HCT116 (cell line): ENCODE data around the gene PSMB5. TPM values are rescaled to one million over a fixed set of nuclear protein-coding genes. Genes with fewer than 3 reads are reported as not detected.

Source experiments
- ATAC-seq: fragments of 200-7000 bp; cut with Tn5 transposase; 2 replicates; pipeline ENCODE4 v1.9.1; 2020; ENCODE audit warnings: mild to moderate bottlenecking, moderate library complexity
- BruUV-seq: library from RNA; stranded (reverse); fragments of 400-500 nt; replicated peaks from 2 replicates; lab custom pipeline; 2021; lab: Mats Ljungman, UMichigan
- CTCF ChIA-PET: fragments of 300-600 bp; sonication (Branson Sonifier 250); formaldehyde crosslinking; loops from one replicate; lab custom pipeline; 2021; ENCODE audit warnings: antibody characterized with exemption; lab: Charles Lee
- POLR2A ChIA-PET: fragments of 300-600, 350-600 bp; sonication (Branson Sonifier 250); formaldehyde crosslinking; loops from one replicate; lab custom pipeline; 2021; ENCODE audit warnings: antibody characterized with exemption; lab: Charles Lee
- RAD21 ChIA-PET, 2 experiments: fragments of 300-600 bp; sonication (Branson Sonifier 250); formaldehyde crosslinking; loops; one replicate each; lab custom pipeline; 2023; ENCODE audit warnings: low total read pairs in 2 of 2; ENCODE audit not compliant: uncharacterized antibody in 2 of 2, unreplicated experiment in 2 of 2, low non-redundant PET in 1 of 2; lab: Charles Lee
- DNase-seq: peaks from one replicate; pipeline ENCODE4 v3.0.0-alpha.2; 2010; ENCODE audit warnings: low read depth, low spot score
- H2AFZ ChIP-seq: fragments of 200-600 bp; shearing (Covaris generic), sonication (generic); 2 replicates; pipeline ENCODE4 v1.6.1; 2017; ENCODE audit warnings: low read depth, mixed run types, mixed read lengths, antibody characterized with exemption, low read length; ENCODE audit not compliant: poor library complexity, severe bottlenecking
- H3K27ac ChIP-seq: 2 replicates; pipeline ENCODE4 v1.5.1; 2012; ENCODE audit warnings: low read depth, low read length
- H3K27me3 ChIP-seq: fragments of 200-600 bp; sonication (generic); 2 replicates; pipeline ENCODE4 v1.6.1; 2016; ENCODE audit warnings: mixed run types, low read length, mixed read lengths; ENCODE audit not compliant: insufficient read depth
- H3K36me3 ChIP-seq, 2 experiments: fragments of 200-500 bp in 1 of 2; fragments of 200-600 bp in 1 of 2; sonication (Bioruptor generic) in 1 of 2; sonication (generic) in 1 of 2; 2 replicates each; pipeline versions ENCODE4 v1.5.1 to v1.6.1; 2014 to 2016; ENCODE audit warnings: low read length in 2 of 2, inconsistent platforms in 1 of 2, mixed read lengths in 1 of 2, mixed run types in 1 of 2; ENCODE audit not compliant: insufficient read depth in 2 of 2, control insufficient read depth in 1 of 2
- H3K4me1 ChIP-seq, 2 experiments: fragments of 200-600 bp in 1 of 2; sonication (generic) in 1 of 2; 2 replicates each; pipeline versions ENCODE4 v1.5.1 to v1.6.1; 2012 to 2017; ENCODE audit warnings: low read length in 2 of 2, inconsistent platforms in 1 of 2, mild to moderate bottlenecking in 1 of 2, mixed read lengths in 1 of 2, mixed run types in 1 of 2, moderate library complexity in 1 of 2; ENCODE audit not compliant: insufficient read depth in 2 of 2, control insufficient read depth in 1 of 2
- H3K4me2 ChIP-seq: fragments of 200-600 bp; sonication (generic); 2 replicates; pipeline ENCODE4 v1.6.1; 2017; ENCODE audit warnings: mixed run types, low read length, mixed read lengths
- H3K4me3 ChIP-seq, 2 experiments: fragments of 200-600 bp in 1 of 2; sonication (generic) in 1 of 2; replicated peaks in 1 of 2; 2 replicates each; pipeline ENCODE4 v1.5.1; 2011 to 2016; ENCODE audit warnings: low read length in 2 of 2, control low read depth in 1 of 2, low read depth in 1 of 2, mild to moderate bottlenecking in 1 of 2, mixed read lengths in 1 of 2, mixed run types in 1 of 2
- H3K79me2 ChIP-seq: fragments of 200-600 bp; sonication (generic); 2 replicates; pipeline ENCODE4 v1.6.1; 2017; ENCODE audit warnings: mild to moderate bottlenecking, mixed run types, low read length, moderate library complexity, mixed read lengths; ENCODE audit not compliant: insufficient read depth
- H3K9ac ChIP-seq: fragments of 200-600 bp; sonication (generic); 2 replicates; pipeline ENCODE4 v1.6.1; 2016; ENCODE audit warnings: low read length, mixed read lengths
- H3K9me2 ChIP-seq: fragments of 200-600 bp; sonication (generic), shearing (Covaris generic); 2 replicates; pipeline ENCODE4 v1.6.1; 2017; ENCODE audit warnings: mixed run types, mild to moderate bottlenecking, moderate library complexity; ENCODE audit not compliant: insufficient read depth
- H3K9me3 ChIP-seq, 2 experiments: fragments of 200-500 bp in 1 of 2; fragments of 200-600 bp in 1 of 2; sonication (Bioruptor generic) in 1 of 2; sonication (generic) in 1 of 2; 2 replicates each; pipeline ENCODE4 v1.6.1; 2014 to 2017; ENCODE audit warnings: low read length in 2 of 2, mixed read lengths in 2 of 2, inconsistent platforms in 1 of 2, low read depth in 1 of 2, mild to moderate bottlenecking in 1 of 2, mixed run types in 1 of 2, moderate library complexity in 1 of 2; ENCODE audit not compliant: control insufficient read depth in 1 of 2, insufficient read depth in 1 of 2
- H4K20me1 ChIP-seq: fragments of 200-600 bp; sonication (generic), shearing (Covaris generic); 2 replicates; pipeline ENCODE4 v1.6.1; 2017; ENCODE audit warnings: mixed run types, mild to moderate bottlenecking, moderate library complexity; ENCODE audit not compliant: insufficient read depth
- EGR1 ChIP-seq: IDR thresholded peaks from 2 replicates; pipeline ENCODE4 v1.6.1; 2012; ENCODE audit warnings: low read depth
- FOSL1 ChIP-seq: IDR thresholded peaks from 2 replicates; pipeline ENCODE4 v1.6.1; 2012; ENCODE audit warnings: low read depth
- MAX ChIP-seq: IDR thresholded peaks from 2 replicates; pipeline ENCODE4 v1.6.1; 2012
- POLR2A ChIP-seq: IDR thresholded peaks from 2 replicates; pipeline ENCODE4 v1.7.0; 2011; ENCODE audit warnings: borderline replicate concordance; ENCODE audit not compliant: insufficient read depth, insufficient read length; ENCODE audit errors: extremely low read depth
- SP1 ChIP-seq: IDR thresholded peaks from 2 replicates; pipeline ENCODE4 v1.6.1; 2012; ENCODE audit warnings: low read depth
- TCF7L2 ChIP-seq: IDR thresholded peaks from 2 replicates; pipeline ENCODE4 v1.7.0; 2011; ENCODE audit warnings: borderline replicate concordance, inconsistent platforms; ENCODE audit not compliant: insufficient read depth, insufficient read length; ENCODE audit errors: extremely low read depth
- ZFX ChIP-seq: fragments of 450-650 bp; IDR thresholded peaks from 2 replicates; pipeline ENCODE4 v1.6.1; 2017
- intact Hi-C: fragments of 100-400 bp; cut with micrococcal nuclease; formaldehyde crosslinking; loops from 2 replicates; pipeline ENCODE4 v1.10.0; 2022
- total RNA-seq: library from RNA; stranded (reverse); gene quantifications from one replicate; pipeline ENCODE4 v1.2.1, GENCODE V29; 2021; ENCODE audit not compliant: unreplicated experiment

PSMB5 gene
- total RNA-seq, 1 experiment from 2014 or later, result 212 TPM

- H3K79me2 ChIP-seq, result peaks cover 7% of the 10 kb centered on the region; the same call in 1 of the 2 replicates
- no peaks in the 10 kb centered on the region for H4K20me1 ChIP-seq
- TF ChIP-seq ZFX, result no peak
- TF ChIP-seq EGR1, result 0 out of 2 replicates have a peak, but pooled peaks have one; percentile 48
- no peak for TF ChIP-seq SP1
- peak; percentile 36 for TF ChIP-seq POLR2A
- no peak for TF ChIP-seq MAX
- TF ChIP-seq FOSL1, result no peak
- peak; percentile 29 for TF ChIP-seq TCF7L2
- H3K9me2 ChIP-seq, result no peaks in the 10 kb centered on the region
- peak within 1 kb of the TSS; percentile 84 for H3K27ac ChIP-seq
- H3K4me3 ChIP-seq, result peak within 1 kb of the TSS; percentile 59 to 61
- H3K9me3 ChIP-seq, result no peaks in the 10 kb centered on the region
- POLR2A ChIA-PET, result interaction anchor here (0.6 to 1.7 kb wide), 7 partner anchors 9 to 495 kb away, joined by 3 to 10 read pairs (median 5); no protein-coding TSS in a partner anchor
- peak; percentile 69 for ATAC-seq
- DNase-seq, result no peak
- CTCF ChIA-PET, result interaction anchor here (0.5 to 9.9 kb wide), 33 partner anchors 8 to 498 kb away, joined by 3 to 175 read pairs (median 5); partner anchors contain the start of genes ACIN1, AJUBA, C14orf119 and LRP10
- peak within 1 kb of the TSS; percentile 95 for H3K4me2 ChIP-seq
- peaks cover 16 to 36% of the 10 kb centered on the region in 2 experiments for H3K4me1 ChIP-seq
- H3K27me3 ChIP-seq, result no peaks in the 10 kb centered on the region
- no TSS peak for BruUV-seq
- intact Hi-C loops, result loop anchor here (5.0 kb wide), 2 partner anchors 50 to 500 kb away; no protein-coding TSS in a partner anchor
- RAD21 ChIA-PET, result interaction anchor here (0.9 to 2.2 kb wide), 10 partner anchors 12 to 85 kb away, joined by 3 to 12 read pairs (median 4); partner anchors contain the start of gene AJUBA (in 1 of the 2)
- H2AFZ ChIP-seq, result no peak within 1 kb of the TSS
- peaks cover 19% of the 10 kb centered on the region in 2 experiments; a peak in 3 of 4 replicates for H3K36me3 ChIP-seq
- peak within 1 kb of the TSS; percentile 63 for H3K9ac ChIP-seq
Observed at GRCh38 chr14:23056956-23057756, 22.5 kb upstream of the PSMB5 start, which contains the start of gene CDH24. Gene CDH24 (minus strand): TSS chr14:23057520. CDS start chr14:23055733, 1,787 bp downstream.
